ENCODE data around the gene NEURL1.
"Not testable (repeated sequence)": the region's sequence is repeated elsewhere in the genome, so short reads cannot be mapped to it uniquely, and the experiment has no call there.

NEURL1 gene

DNA sequence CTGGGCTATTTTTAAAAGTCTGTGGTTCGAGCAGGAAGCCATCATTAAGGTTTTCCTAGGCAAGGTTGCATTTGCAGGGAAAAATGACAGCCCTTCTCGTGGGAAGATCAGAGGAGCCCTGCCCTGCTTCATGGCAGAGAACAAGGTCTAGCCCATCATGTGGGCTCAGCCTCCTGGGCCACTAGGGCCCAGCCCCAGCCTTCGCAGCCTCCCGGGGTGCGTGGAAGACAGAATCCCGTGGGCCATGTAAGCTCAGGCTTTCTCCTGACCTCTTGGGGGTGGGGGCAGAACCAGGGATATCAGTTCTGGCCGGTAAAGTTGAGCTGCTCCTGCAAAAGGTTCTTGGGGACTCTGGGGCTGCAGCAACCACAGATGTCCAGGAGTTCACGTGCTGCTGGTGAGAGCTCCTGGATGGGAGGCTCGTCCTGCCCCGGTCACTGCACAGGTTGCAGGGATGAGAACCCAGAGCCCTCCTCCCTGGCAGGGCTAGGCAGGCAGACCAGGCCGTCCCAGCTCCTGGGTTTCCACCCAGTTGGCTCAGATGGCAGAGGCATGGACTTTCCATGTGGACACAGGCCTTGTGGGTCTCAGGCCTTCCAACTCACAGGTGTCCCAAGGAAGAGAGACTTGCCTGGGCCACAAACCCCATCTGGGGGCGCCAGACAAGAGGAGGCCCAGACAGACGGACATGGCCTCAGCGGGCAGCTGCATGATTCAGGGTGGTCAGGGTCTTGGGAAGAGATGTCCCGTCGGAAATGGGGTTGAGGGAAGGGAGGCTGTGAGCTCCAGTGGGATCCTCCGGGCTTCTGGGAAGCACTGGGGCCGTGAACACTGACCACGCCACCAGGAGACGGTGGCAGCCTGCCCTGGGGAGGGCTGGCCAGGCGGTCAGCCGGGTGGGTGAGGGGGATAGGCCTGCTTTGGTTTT, 126.2 kb downstream of the NEURL1 start:
- FAIRE-seq (no peak), DNase-seq (ENCODE audit: insufficient read length, low spot score) (no peak)

DNA sequence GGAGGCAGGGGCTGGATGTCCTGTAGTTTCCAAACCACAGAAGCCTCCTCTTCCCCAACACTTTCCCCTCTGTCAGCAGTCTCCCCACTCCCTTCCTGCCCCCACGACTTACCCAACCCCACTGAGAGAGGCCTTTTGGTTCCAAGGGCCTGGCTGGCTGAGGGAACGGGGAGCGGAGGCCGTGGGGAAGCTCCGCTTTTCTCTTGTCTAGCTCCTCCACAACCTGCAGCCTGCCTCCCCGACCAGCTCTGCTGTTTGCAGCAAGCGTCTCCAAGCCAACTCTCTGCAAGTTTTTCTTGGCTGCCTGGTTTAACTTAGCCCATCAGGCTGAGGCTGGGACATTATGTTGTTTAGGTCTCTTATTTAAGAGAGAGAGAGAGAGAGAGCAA, 126.8 kb downstream of the NEURL1 start:
- DNase-seq (ENCODE audit: insufficient read length, low spot score) (no peak), FAIRE-seq (no peak)

GRCh38 chr10:103620891-103621782, 127.6 kb downstream of the NEURL1 start:
- DNase-seq (ENCODE audit: insufficient read length, low spot score), result no peak
- no peak for FAIRE-seq

DNA sequence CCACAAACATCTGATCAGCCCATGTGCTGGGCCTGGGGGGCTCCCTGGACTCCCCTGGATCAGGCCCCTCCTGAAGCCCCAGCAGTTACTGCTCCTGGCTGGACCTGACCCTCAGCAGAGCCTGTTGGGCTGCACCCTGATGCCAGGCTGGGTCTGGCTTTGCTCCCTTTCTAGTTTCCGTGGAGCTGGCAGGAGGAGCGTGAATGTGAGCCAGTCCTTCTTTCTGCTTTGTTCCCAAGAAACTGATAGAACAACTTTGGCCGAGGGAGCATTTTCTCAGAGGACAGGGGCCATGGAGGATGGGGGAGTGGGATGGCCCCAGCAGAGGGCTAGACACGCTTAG, 128.2 kb downstream of the NEURL1 start:
- no peak for DNase-seq (ENCODE audit: insufficient read length, low spot score)
- no peak for FAIRE-seq

DNA sequence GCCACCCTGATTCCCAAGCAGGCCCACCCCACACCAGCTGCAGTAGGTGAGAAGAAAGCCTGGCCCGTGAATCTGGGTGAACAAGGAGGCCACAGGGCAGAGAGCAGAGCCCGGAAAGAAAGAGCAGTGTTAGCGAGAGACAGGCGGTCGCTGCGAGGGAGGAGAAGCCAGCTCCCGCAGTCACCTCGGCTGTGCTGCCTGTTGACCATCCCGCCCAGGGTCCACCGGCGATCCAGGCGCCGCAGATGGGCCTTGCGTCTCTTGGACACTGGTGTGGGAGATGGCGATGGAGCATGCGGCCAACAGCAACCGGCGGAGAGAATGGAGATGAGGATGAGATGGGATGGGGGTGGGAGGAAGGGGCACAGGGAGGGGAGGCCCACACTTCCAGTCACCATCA, 128.8 kb downstream of the NEURL1 start:
- FAIRE-seq (no peak), DNase-seq (ENCODE audit: insufficient read length, low spot score) (no peak)

DNA sequence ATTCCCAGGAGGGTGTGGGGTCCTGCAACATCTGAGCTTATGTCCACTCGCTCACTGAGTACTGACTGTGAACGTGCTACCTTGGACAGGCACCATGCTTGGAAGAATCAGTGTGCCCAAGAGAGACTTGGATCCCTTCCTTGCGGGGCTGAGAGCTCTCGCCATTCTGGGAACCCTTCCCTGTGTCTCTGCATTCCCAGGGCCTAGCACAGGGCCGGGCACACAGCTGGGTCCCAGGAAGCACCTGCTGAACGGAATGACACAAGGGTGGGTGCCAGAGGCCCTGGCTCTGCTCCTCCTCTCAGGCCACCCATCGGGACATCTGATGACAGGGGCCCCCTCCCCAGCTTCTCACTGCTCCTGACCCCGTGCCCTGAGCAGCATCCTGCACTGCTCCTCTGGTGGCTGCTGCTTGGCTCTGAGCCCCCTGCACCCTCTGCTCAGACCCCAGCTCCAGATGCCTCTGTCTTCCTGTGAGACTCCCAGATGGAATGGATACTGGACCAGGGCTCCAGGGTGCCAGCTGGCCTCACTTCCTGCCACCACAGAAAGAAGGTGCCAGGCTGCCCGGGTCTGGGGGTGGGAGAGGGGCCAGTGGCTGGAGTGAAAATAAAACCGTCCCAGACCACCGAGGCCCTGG, 129.6 kb downstream of the NEURL1 start:
- FAIRE-seq, result no peak
- no peak for DNase-seq (ENCODE audit: insufficient read length, low spot score)

GRCh38 chr10:103626178-103626577, 132.7 kb downstream of the NEURL1 start:
- DNase-seq (ENCODE audit: insufficient read length, low spot score) (no peak), FAIRE-seq (no peak)

DNA sequence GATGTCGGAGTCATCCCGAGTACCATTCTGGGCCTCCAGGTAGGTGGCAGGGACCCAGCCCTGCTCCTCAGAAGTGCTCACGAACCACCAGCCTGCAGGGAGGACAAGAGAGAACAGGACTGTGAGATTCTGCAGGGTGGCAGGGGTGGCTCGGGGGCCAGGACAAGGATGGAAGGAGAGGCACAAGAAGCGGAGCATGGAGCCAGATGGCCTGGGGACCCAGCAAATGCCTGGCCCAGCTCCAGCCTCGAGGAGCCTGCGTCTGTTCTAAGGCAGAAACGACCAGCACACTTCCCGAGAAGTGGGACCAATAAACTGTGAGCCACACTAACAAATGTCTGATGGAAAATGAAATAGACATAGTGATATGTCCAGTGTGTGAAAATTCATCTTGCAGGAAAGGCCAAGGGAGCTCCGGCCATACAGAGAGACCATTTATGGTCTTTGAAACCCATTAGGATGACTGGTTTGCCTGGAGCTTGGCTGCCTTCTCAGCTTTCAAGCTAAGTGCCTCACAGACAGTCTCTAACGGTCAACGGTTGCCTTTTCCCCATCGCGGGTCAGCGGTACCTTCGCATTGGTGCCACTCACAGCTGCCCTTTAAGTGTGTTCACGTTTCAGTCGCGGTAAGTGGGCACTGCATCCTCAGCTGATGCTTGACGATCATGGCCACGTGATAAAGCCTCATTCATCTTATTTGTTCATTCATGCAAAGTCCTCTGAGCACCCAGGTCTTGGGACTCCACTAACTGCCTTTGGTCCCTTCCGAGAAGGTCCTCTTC, 133.8 kb downstream of the NEURL1 start:
- FAIRE-seq (no peak), DNase-seq (ENCODE audit: insufficient read length, low spot score) (no peak)

DNA sequence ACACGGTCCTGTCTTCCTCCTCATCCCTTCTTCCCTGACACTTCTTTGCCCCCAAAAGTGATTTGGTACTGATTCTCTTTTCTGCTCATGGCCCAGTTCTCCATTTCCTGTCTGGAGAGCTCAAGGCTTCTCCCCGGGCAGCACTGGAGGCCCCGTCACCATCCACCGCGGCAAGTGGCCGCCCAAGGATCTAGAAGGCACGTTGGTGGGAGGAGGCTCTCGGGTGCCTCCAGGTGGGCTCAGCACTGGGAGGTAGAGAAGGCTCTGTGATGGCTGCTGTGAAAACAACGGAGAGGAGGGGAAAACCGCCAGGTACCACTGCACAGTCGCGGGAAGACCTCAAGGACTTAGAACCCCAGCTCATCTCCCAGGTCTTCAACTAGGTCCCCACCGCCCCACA, 134.4 kb downstream of the NEURL1 start:
- FAIRE-seq (no peak), DNase-seq (ENCODE audit: insufficient read length, low spot score) (no peak)

- DNase-seq (ENCODE audit: insufficient read length, low spot score) (no peak), FAIRE-seq (no peak)
Measured at GRCh38 chr10:103629581-103629980, 136.1 kb downstream of the NEURL1 start.

DNA sequence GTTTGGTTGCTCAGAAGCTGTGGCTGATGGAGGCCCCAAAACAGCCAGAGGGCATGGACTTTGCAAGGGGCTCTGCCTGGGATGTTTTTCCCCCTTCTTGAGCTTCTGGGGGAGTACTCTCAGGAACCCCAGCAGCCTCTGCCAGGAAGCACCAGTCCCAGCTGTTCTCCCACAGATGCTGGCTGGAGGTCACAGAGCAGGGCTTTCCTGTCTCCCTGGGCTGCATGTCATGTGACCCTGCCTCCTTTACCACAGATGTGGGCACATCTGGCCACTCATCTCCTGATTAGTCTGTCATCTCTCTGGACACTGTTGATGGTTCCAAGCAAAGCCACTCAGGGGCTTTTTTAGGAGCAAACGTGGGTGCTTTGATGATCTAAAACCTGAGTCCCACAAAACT, 136.7 kb downstream of the NEURL1 start:
- FAIRE-seq, result no peak

GRCh38 chr10:103632247-103632642, 138.7 kb downstream of the NEURL1 start:
- no peak for DNase-seq (ENCODE audit: insufficient read length, low spot score)
- FAIRE-seq, result no peak

More for the DNA sequence above, 136.7 kb downstream of the NEURL1 start:
- no peak for DNase-seq (ENCODE audit: insufficient read length, low spot score)

DNA sequence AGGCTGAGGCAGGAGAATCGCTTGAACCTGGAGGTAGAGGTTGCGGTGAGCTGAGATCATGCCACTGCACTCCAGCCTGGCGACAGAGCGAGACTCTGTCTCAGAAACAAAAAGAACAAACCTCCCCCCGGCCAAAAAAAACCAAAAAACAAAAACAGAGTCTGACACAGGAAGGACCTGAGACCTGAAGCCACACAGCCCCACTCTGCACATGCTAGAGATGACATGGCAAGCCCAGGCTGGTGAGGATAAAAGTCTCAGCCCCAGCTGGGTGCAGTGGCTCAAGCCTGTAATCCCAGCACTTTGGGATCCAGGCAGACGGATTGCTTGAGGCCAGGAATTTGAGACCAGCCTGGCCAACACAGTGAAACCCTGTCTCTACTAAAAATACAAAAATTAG, 139.4 kb downstream of the NEURL1 start:
- not testable (repeated sequence) for FAIRE-seq; DNase-seq (ENCODE audit: insufficient read length, low spot score)

- FAIRE-seq, result no peak
Measured at GRCh38 chr10:103633846-103634245, 140.3 kb downstream of the NEURL1 start.

DNA sequence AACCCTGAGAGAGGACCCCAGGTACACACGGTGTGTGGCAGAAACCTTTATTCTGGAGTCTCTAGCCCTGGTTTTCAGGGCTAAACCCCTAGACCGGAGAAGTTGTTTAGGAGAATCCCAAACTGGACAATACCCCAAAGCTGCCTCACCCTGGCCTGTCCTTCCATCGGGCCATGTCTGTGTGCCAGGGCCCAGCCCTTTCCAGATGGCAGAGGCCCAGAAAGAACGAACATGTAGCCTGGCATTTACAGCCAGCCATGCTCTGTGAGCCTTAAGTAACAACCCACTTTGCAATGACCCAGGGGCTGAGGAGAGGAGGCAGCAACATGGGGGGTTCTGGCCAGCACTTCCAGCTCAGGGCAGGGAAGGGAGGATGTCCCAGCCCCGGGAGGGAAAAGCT, 142.1 kb downstream of the NEURL1 start:
- DNase-seq (ENCODE audit: insufficient read length, low spot score) (no peak), FAIRE-seq (no peak)

More at GRCh38 chr10:103633846-103634245, 140.3 kb downstream of the NEURL1 start:
- DNase-seq (ENCODE audit: insufficient read length, low spot score), result no peak

GRCh38 chr10:103636492-103636891, 143.0 kb downstream of the NEURL1 start:
- FAIRE-seq (no peak), DNase-seq (ENCODE audit: insufficient read length, low spot score) (no peak)

- FAIRE-seq, result no peak
- DNase-seq (ENCODE audit: insufficient read length, low spot score), result no peak
Measured at GRCh38 chr10:103637011-103637410, 143.5 kb downstream of the NEURL1 start.

DNA sequence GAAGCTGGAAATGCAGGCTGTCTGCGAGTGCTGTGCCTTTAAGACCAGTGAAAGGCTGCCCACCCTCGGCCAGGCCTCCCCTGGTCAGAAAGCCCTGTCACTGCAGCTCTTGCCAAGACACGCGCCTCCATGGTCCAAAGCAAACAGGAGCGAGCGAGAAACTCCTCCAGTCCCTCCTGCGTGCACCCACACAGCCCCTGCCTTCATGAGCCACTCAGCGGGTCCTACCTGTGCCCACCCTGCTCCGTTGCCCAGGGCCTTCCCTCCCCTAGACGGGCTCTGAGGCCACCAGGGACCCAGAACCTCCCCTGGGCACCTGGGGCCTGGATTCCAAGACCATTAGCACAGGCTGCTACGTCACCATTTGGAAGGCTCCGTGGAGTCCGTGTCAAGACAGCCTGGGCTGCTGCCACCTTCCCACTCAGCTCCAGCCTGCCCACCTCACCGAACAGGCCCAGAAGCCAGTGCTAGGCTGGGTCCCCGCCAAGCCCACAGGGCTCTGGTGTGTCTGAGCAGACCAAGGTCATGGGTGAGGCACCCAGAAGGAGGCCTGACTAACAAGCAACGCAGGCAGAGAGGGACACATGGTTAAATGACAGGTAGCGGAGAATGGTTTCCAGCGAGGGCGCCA, 144.5 kb downstream of the NEURL1 start:
- FAIRE-seq (no peak), DNase-seq (ENCODE audit: insufficient read length, low spot score) (no peak)

DNA sequence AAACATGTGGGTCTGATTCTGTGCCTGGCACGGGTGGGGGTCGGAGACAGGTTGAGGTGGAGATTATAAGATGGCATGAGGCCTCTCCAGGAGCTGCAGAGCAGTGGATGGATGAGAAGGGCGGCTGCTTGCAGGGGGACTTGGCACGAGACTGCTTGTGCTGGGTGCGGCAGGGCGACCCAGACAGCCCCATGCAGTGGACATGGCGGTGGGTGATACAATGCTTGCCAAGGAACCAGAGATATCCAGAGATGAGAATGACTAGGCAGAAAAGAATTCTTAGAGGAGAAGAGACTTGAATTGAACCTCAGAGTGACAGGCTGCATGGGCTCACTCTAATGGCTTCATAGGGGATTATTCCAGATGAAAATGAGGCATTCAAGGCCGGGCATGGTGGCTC, 145.4 kb downstream of the NEURL1 start:
- FAIRE-seq, result no peak
- DNase-seq (ENCODE audit: insufficient read length, low spot score), result no peak

Data from GM19239 (cell line).